ENCODE results near the gene RAB6A.
A peak's percentile ranks its signal among the peaks of the same experiment; 100 is the strongest.
"Not testable (repeated sequence)": the region's sequence is repeated elsewhere in the genome, so short reads cannot be mapped to it uniquely, and the experiment has no call there.

The RAB6A gene

DNA sequence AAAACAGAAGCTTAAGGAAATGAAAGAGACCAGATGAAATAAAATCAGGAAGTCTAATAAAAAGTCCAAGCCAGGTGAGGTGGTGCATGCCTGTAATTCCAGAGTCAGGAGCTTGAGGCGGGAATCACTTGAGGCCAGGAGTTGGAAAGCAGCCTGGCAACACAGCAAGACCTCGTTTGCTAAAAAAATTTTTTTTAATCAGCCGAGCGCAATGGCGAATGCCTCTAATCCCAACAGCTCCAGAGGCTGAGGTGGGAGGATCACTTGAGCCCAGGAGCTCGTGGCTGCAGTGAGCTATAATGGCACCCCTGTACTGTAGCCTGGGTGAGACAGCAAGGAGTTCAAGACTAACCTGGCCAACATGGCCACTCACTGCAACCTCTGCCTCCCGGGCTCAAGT, 8.0 kb downstream of the RAB6A start:
- no peak for TF ChIP-seq CTCF (IDR thresholded peaks at IDR 0.05; ENCODE audit: insufficient read depth, low read depth, low read length, missing control alignments)
- DNase-seq (ENCODE audit: low read depth) = no peak
- no peak overlapping the region for H3K4me3 ChIP-seq (ENCODE audit: low read length)

DNA sequence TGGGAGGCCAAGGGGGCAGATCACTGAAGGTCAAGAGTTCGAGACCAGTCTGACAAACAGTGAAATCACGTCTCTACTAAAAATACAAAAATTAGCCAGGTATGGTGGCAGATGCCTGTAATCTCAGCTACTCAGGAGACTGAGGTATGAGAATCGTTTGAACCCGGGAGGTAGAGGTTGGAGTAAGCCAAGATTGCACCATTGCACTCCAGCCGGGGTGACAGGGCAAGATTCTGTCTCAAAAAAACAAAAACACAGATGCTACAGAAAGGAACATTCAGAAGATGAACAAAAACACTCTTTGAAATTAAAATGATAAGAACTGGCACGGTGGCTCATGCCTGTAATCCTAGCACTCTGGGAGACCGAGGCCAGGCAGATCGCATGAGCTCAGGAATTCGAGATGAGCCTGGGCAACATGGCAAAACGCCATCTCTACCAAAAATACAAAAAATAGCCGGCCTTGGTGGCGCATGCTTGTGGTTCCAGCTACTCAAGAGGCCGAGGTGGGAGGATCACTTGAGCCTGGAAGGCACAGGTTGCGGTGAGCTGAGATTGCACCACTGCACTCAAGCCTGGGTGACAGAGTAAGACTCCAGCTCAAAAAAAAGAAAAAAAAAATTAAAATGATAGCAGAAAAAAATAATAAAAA, 8.5 kb downstream of the RAB6A start:
- TF ChIP-seq CTCF (IDR thresholded peaks at IDR 0.05; ENCODE audit: insufficient read depth, low read depth, low read length, missing control alignments) = no peak
- no peak overlapping the region for H3K4me3 ChIP-seq (ENCODE audit: low read length)
- DNase-seq (ENCODE audit: low read depth) = peak; percentile 46

- H3K4me3 ChIP-seq (ENCODE audit: low read length); DNase-seq (ENCODE audit: low read depth): not testable (repeated sequence)
These were observed 10.0 kb downstream of the RAB6A start for GRCh38 chr11:73750862-73751261.

DNA sequence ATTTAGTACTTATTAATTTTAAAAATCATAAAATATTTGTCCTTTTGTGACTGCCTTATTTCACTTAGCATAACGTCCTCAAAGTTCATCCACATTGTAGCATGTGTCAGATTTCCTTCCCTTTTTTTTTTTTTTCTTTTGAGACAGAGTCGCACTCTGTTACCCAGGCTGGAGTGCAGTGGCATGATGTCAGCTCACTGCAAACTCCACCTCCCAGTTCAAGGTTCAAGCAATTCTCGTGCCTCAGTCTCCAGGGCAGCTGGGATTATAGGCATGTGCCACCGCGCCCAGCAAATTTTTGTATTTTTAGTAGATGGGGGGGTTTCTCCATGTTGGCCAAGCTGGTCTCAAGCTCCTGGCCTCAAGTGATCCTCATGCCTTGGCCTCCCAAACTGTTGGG, 10.6 kb downstream of the RAB6A start:
- no peak for TF ChIP-seq CTCF (IDR thresholded peaks at IDR 0.05; ENCODE audit: insufficient read depth, low read depth, low read length, missing control alignments)
- no peak overlapping the region for H3K4me3 ChIP-seq (ENCODE audit: low read length)
- no peak for DNase-seq (ENCODE audit: low read depth)

DNA sequence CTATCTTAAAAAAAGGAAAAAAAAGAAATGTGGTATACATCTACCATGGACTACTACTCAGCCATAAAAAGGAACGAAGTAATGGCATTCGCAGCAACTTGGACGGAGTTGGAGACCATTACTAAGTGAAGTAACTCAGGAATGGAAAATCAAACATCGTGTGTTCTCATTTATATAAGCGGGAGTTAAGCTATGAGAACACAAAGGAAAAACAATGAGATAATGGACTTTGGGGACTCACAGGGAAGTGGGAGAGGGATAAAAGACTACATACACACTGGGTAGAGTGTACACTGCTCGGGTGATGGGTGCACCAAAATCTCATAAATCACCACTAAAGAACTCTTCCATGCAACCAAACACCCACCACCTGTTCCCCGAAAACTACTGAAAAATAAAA, 11.8 kb downstream of the RAB6A start:
- DNase-seq (ENCODE audit: low read depth) = no peak
- TF ChIP-seq CTCF (IDR thresholded peaks at IDR 0.05; ENCODE audit: insufficient read depth, low read depth, low read length, missing control alignments) = no peak
- H3K4me3 ChIP-seq (ENCODE audit: low read length) = no peak overlapping the region

GRCh38 chr11:73748300-73748699, 12.6 kb downstream of the RAB6A start:
- no peak for DNase-seq (ENCODE audit: low read depth)
- no peak for TF ChIP-seq CTCF (IDR thresholded peaks at IDR 0.05; ENCODE audit: insufficient read depth, low read depth, low read length, missing control alignments)
- H3K4me3 ChIP-seq (ENCODE audit: low read length) = no peak overlapping the region

- no peak for TF ChIP-seq CTCF (IDR thresholded peaks at IDR 0.05; ENCODE audit: insufficient read depth, low read depth, low read length, missing control alignments)
- H3K4me3 ChIP-seq (ENCODE audit: low read length) = no peak overlapping the region
- DNase-seq (ENCODE audit: low read depth) = no peak
These were observed 13.1 kb downstream of the RAB6A start for GRCh38 chr11:73747762-73748161.

All from epithelial cell of esophagus (primary cell).